Retinal pigment epithelial cell (primary cell): ENCODE measurements around the gene CDKN2B-AS1.
A peak's percentile ranks its signal among the peaks of the same experiment; 100 is the strongest.

Experiments used
- DNase-seq: peaks from one replicate; pipeline ENCODE4 v3.0.0-alpha.2; 2010; ENCODE audit warnings: low read depth
- H3K4me3 ChIP-seq: 2 replicates; pipeline ENCODE4 v1.5.1; 2011; ENCODE audit warnings: mild to moderate bottlenecking, low read length, control low read depth, moderate library complexity
- CTCF ChIP-seq: conservative IDR thresholded peaks from 2 replicates; pipeline ENCODE4 v1.5.1; 2011; ENCODE audit warnings: low read depth, low read length, control low read depth, inconsistent platforms

CDKN2B-AS1 gene

GRCh38 chr9:22143799-22144625 is 149.4 kb downstream of the CDKN2B-AS1 start:
- H3K4me3 ChIP-seq, result no peak overlapping the region
- TF ChIP-seq CTCF, result no peak
- DNase-seq, result no peak

GRCh38 chr9:22146604-22147003 is 152.0 kb downstream of the CDKN2B-AS1 start:
- DNase-seq, result no peak
- no peak for TF ChIP-seq CTCF
- no peak overlapping the region for H3K4me3 ChIP-seq

GRCh38 chr9:22147813-22148527 is 153.4 kb downstream of the CDKN2B-AS1 start:
- peak; percentile 83 for DNase-seq
- H3K4me3 ChIP-seq, result no peak overlapping the region
- TF ChIP-seq CTCF, result no peak

GRCh38 chr9:22148528-22148875 is 153.9 kb downstream of the CDKN2B-AS1 start:
- DNase-seq, result no peak
- no peak overlapping the region for H3K4me3 ChIP-seq
- no peak for TF ChIP-seq CTCF

- H3K4me3 ChIP-seq, result no peak overlapping the region
- TF ChIP-seq CTCF, result no peak
- DNase-seq, result no peak
Measured at GRCh38 chr9:22148876-22149637, 154.5 kb downstream of the CDKN2B-AS1 start.

- no peak for TF ChIP-seq CTCF
- DNase-seq, result no peak
- H3K4me3 ChIP-seq, result no peak overlapping the region
Measured at GRCh38 chr9:22154064-22154463, 159.5 kb downstream of the CDKN2B-AS1 start.
